HG03354 (cell line): ENCODE data around the gene OR2V2.
A peak's percentile ranks its signal among the peaks of the same experiment; 100 is the strongest.
"Not testable (repeated sequence)": the region's sequence is repeated elsewhere in the genome, so short reads cannot be mapped to it uniquely, and the experiment has no call there.

Experiments used
- ATAC-seq: cut with Tn5 transposase; IDR thresholded peaks from one replicate; pipeline ENCODE4 v1.9.1; 2021; ENCODE audit warnings: mild to moderate bottlenecking; ENCODE audit not compliant: unreplicated experiment, poor library complexity, severe bottlenecking

The OR2V2 gene

GRCh38 chr5:181136361-181136955, 10.9 kb upstream of the OR2V2 start:
- ATAC-seq, result no peak

- no peak for ATAC-seq
Observed at GRCh38 chr5:181138258-181138657, 9.1 kb upstream of the OR2V2 start.

GRCh38 chr5:181140766-181141165, 6.6 kb upstream of the OR2V2 start:
- ATAC-seq, result no peak

DNA sequence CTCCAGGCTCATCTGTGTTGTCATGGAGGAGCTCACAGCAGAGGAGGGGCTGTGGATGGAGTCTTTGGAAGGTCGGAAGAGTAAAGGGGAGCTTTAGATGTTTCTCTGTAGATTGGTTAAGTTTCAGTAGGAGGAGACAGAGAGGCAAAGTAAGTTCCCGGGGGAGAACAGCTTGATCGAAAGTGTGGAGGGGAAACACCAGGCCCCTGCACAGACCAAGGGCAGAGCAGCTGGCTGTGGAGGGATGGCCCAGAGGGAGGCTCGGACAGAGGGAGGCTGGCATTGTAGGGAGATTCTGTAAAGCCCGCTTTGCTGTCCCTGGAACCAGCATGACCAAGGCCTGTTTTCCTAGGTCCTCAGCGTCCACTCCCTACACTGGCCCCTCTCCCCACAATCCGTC, 5.3 kb upstream of the OR2V2 start:
- ATAC-seq, result no peak

GRCh38 chr5:181145133-181145532, 2.3 kb upstream of the OR2V2 start:
- no peak for ATAC-seq

DNA sequence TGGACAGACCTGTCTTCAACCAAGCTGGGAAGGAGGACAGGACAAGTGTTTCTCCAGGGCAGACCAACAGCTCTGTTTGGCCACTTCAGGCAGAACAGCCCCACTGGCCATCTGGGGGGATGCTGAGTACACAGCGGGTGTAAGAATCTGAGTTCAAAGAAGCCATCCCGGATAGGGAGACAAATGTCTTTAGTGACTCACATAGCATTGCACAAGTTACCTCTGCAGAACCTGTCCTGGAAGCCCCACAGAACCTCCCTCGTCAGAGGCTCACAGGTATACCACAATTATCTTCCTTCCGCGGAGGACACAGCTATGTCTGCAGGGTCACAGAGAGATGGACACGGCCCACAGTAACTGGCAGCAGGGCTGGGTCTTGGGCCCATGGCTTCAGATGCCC, 2.0 kb downstream of the OR2V2 start:
- no peak for ATAC-seq

- ATAC-seq, result no peak
Observed at GRCh38 chr5:181149806-181150733, 2.7 kb downstream of the OR2V2 start.

DNA sequence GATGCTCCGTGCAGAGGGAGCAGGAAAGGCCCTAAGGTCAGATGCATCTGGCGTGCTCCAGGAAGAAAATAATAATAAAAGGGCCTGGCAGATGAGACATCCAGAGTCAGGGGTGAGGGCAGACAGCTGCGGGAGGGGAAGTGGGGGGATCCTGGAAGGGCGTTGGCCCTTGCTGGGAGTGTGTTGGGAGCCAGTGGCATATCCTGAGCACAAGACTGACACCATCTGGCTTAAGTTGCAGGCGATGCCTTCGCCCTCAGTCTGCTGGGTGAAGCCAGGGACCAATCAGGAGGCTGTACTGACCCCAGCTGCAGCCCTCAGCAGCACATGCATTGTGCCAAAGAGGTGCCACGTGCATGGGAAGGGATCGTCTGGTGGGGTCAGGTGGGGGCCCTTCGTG, 3.8 kb downstream of the OR2V2 start:
- ATAC-seq, result no peak

- no peak for ATAC-seq
Observed at GRCh38 chr5:181152406-181152805, 5.0 kb downstream of the OR2V2 start.

DNA sequence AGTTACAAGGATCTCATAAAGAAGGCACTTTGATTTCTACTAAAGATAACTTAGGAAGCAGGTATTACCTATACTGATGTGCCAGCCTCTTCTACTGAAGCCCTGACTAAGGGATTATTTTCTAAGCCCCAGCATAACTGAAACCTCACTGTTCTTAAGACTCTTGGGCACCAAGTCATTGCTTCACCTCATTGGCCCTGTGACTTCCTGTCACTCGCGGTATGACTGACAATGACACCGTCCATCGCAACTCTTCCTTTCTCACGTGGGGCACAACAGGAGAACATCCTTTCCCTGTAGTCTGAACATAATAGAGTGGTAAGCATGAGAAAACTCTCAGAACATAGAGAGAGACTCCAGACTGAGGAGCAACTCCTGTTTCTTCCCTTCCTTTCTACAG, 6.4 kb downstream of the OR2V2 start:
- no peak for ATAC-seq

GRCh38 chr5:181156758-181157157, 9.4 kb downstream of the OR2V2 start:
- ATAC-seq, result no peak

DNA sequence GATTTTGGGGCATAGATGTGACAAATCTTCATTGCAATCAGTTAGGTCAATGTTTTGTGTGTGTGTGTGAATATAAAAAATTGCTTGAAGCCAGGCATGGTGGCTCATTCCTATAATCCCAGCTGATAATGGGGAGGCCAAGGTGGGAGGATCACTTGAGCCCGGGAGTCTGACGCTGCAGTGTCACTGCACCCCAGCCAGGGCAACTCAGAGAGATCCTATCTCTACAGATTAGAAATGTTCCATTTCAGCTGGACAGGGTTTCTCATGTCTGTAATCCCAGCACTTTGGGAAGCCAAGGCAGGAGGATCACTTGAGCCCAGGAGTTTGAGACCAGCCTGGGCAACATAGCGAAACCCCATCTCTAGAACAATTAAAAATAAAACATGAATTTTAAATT, 11.5 kb downstream of the OR2V2 start:
- no peak for ATAC-seq

DNA sequence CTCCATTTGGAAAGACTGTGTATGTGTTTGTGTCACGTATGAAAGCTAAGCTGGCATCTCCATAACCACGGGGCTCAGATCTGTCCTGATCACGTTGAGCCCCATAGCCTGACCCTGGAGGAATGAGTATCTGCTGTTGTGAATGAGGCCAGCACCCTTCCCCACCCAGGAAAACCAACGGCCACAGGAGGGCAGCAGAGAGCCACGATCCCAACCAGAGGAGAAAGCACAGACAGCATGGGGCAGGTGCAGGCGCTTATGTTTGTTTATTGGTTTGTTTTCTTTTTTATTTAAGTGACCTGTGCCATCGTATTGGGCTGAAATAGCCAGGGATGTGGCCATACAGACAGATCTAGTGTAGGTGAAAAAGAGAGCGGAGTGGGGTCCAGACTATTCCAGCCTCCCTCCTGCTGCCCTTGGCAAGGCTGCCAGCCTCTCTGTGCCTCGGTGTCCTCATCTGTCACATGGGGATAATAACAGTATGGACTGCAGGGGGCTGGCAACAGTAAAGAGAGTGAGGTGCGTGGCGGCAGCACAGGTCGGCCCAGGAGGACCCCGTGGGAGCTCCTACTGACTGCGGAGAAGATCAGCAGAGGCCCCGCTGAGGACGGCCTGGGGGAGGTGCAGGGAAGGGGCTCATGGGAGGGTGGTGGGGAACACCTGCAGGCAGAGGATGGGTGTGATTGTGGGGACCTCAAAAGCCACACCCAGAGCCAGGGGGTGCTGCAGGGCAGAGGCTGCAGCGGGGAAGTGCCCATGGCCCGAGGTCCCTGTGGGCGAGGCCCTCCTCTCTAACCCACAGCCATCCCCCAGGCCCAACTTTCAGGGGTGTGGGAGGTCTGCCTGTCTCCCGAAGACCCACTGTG, 12.1 kb downstream of the OR2V2 start:
- peak; percentile 80 for ATAC-seq

DNA sequence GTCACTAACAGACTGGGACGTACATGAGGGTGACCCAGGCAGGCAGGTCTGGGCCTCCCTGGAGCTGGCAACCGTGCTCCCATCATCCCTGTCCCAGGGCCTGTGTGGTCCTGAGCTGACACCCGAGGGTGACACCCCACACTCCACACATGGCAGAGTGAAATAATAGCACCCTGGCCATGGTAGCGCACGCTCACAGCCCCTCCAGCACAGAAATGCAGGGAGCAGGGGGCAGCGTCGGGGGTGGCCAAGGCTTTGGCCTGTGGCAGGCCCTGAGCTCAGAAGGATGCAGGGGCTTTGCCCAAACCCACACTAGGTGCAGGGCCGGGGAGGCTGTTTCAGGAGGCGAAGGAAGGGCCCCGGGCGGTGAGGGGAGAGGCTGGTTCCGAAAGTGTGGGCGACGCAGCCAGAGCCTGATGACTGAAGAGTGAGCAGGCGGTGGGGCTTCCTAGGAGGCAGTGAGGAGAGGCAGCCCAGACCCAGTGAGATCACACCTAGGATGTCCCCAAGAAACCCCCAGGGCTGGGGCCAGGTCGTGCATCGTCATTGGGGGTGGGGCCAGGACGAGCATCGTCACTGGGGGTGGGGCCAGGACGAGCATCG, 12.9 kb downstream of the OR2V2 start:
- peak; percentile 47 for ATAC-seq

DNA sequence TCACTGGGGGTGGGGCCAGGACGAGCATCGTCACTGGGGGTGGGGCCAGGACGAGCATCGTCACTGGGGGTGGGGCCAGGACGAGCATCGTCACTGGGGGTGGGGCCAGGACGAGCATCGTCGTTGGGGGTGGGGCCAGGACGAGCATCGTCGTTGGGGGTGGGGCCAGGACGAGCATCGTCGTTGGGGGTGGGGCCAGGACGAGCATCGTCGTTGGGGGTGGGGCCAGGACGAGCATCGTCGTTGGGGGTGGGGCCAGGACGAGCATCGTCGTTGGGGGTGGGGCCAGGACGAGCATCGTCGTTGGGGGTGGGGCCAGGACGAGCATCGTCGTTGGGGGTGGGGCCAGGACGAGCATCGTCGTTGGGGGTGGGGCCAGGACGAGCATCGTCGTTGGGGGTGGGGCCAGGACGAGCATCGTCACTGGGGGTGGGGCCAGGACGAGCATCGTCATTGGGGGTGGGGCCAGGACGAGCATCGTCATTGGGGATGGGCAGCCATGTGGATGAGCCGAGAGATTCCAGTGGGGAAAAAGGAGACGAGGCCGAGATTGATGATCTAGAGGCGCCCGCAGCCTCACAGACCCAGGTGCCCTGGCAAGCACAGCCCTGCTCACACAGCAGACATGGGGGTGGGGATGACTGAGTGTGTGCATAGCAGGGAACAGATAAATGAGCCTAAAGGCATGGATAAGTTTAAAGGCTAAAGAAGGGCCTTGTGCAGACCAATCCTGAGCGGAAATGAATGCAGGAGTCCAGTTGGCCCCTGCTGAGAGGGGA, 13.6 kb downstream of the OR2V2 start:
- not testable (repeated sequence) for ATAC-seq

DNA sequence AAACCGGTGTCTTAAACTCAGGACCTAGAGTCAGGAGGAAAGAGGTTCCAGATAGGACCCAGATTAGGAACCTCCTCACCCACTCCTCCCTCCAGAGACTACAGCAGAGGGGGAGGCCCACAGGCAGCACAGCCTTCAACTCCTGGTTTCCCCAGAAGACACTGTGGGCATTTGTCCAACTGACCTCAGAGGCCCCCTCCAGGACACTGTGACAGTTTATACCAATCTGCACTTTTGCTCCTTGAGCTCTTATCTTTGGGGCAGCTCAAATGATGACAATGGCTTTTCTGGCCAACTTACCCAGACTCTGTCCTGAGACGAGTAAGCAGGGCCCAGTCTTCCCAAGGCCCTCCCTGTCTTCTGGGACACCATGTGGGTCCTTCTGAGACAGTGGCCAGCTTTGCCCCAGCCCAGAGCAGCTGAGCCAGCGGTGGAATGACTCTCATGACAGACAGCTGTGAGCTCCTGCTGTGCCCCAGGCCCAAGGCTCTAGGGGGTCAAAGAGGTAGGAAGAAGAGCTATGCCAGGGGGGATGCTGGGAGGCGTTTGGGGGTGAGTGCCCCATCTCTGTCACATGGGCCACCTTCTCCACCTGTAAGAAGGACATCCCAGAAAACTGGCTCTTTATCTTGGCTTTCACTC, 14.3 kb downstream of the OR2V2 start:
- no peak for ATAC-seq

GRCh38 chr5:181163487-181164075, 16.2 kb downstream of the OR2V2 start:
- ATAC-seq, result no peak
